Thyroid gland (tissue), 4 donors: Measurements from ENCODE around the gene TNN. TPM values are rescaled to one million over a fixed set of nuclear protein-coding genes. Genes with fewer than 3 reads are reported as not detected.
"Not testable (repeated sequence)": the region's sequence is repeated elsewhere in the genome, so short reads cannot be mapped to it uniquely, and the experiment has no call there.

ENCODE experiments used
- DNase-seq, 2 donors: peaks; one replicate each; pipeline ENCODE4 v3.0.0-alpha.2; 2019
- H3K27ac ChIP-seq, 3 donors: fragments of 200-600 bp; sonication (generic); 1 replicate in 2 of 3; 2 replicates in 1 of 3; pipeline ENCODE4 v1.5.1; 2016 to 2019; ENCODE audit warnings: mild to moderate bottlenecking in 1 of 3, moderate library complexity in 1 of 3
- H3K27me3 ChIP-seq: fragments of 200-600 bp; sonication (generic); one replicate; pipeline ENCODE4 v1.5.1; 2019
- H3K36me3 ChIP-seq, 2 donors: fragments of 200-600 bp; sonication (generic); one replicate each; pipeline ENCODE4 v1.5.1; 2016 to 2019
- H3K4me1 ChIP-seq, 2 donors: fragments of 200-600 bp; sonication (generic); one replicate each; pipeline ENCODE4 v1.5.1; 2017 to 2019
- H3K4me3 ChIP-seq, 3 donors: fragments of 200-600 bp; sonication (generic); replicated peaks in 1 of 3; 1 replicate in 2 of 3; 2 replicates in 1 of 3; pipeline ENCODE4 v1.5.1; 2016; ENCODE audit warnings: mild to moderate bottlenecking in 1 of 3
- H3K9me3 ChIP-seq: fragments of 200-600 bp; sonication (generic); one replicate; pipeline ENCODE4 v1.5.1; 2017
- POLR2A ChIP-seq, 2 donors: fragments of 450-650 bp; IDR thresholded peaks; one replicate each; pipeline ENCODE4 v1.6.1; 2017; ENCODE audit warnings: antibody characterized with exemption in 2 of 2, mild to moderate bottlenecking in 2 of 2, moderate library complexity in 1 of 2
- WGBS, 2 donors: methylation state at CpG; one replicate each; pipeline ENCODE4 v1.1.5; 2017; 5-methylcytosine and 5-hydroxymethylcytosine counted together
- intact Hi-C: fragments of 100-400 bp; cut with DNase I; formaldehyde crosslinking; loops from one replicate; pipeline ENCODE4 v1.15.1; 2023
- total RNA-seq, 4 donors: library from RNA; depleted of rRNA; stranded (reverse); fragments of >200 nt; gene quantifications; one replicate each; pipeline ENCODE4 v1.2.3, GENCODE V29; 2016
- TF ChIP-seq, protein P1 (sequence below), 6 experiments: fragments of 200-600 bp in 3 of 6; fragments of 450-650 bp in 3 of 6; sonication (generic) in 3 of 6; IDR thresholded peaks; one replicate each; pipeline ENCODE4 v1.5.1; 2016 to 2019; ENCODE audit warnings: antibody characterized with exemption in 6 of 6, mild to moderate bottlenecking in 2 of 6, inconsistent platforms in 1 of 6, moderate library complexity in 1 of 6

TNN gene, protein sequence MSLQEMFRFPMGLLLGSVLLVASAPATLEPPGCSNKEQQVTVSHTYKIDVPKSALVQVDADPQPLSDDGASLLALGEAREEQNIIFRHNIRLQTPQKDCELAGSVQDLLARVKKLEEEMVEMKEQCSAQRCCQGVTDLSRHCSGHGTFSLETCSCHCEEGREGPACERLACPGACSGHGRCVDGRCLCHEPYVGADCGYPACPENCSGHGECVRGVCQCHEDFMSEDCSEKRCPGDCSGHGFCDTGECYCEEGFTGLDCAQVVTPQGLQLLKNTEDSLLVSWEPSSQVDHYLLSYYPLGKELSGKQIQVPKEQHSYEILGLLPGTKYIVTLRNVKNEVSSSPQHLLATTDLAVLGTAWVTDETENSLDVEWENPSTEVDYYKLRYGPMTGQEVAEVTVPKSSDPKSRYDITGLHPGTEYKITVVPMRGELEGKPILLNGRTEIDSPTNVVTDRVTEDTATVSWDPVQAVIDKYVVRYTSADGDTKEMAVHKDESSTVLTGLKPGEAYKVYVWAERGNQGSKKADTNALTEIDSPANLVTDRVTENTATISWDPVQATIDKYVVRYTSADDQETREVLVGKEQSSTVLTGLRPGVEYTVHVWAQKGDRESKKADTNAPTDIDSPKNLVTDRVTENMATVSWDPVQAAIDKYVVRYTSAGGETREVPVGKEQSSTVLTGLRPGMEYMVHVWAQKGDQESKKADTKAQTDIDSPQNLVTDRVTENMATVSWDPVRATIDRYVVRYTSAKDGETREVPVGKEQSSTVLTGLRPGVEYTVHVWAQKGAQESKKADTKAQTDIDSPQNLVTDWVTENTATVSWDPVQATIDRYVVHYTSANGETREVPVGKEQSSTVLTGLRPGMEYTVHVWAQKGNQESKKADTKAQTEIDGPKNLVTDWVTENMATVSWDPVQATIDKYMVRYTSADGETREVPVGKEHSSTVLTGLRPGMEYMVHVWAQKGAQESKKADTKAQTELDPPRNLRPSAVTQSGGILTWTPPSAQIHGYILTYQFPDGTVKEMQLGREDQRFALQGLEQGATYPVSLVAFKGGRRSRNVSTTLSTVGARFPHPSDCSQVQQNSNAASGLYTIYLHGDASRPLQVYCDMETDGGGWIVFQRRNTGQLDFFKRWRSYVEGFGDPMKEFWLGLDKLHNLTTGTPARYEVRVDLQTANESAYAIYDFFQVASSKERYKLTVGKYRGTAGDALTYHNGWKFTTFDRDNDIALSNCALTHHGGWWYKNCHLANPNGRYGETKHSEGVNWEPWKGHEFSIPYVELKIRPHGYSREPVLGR (N-terminal part only)
- total RNA-seq: 1 to 10 TPM in 1 of 4 donors, under 1 TPM in 3; 0.27 to 1.3 (median 0.44) TPM

DNA sequence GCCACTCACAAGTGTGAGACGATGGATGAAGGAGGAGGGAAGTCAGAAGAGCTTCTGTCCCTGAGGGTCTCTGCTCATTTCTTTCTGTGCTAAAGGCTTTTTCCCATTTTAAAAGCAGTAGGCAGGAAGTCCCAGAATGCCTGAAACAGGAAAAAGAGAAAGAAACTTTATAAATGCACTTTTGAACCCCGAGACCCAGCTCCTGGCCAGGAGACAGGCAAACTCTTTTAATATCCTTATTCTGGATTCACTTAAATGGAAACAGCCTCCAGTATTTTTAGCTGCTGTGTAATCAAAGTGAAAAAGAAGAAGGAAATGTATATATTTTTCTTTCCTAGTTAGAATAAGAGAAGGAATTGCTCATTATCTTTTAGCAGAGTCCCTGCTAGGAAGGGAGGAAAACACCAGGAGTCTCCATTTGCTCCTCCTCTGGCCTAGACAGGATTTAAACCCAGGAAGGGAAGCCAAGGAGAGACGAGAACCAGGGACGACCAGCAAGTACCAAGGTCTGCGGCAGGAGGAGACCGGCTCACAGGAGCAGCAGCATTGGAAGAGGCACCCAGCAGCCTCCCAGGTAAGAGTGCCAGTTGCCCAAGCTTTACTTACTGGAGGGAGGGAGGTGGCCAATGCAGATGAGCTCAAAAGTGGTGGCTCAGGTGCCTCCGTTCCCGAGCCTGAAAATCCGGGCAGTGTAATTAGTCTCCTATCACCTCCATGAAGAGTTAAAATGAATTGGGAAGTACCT is at the start of gene TNN:
TSS of gene TNN (plus strand) at position 472 of the 745 bp plus-strand sequence. CDS start 9,586 bp downstream, outside the sequence.
- WGBS, 2 donors: 40 to 55% methylated on average over 9 of the region's 9 CpGs
- H3K27me3 ChIP-seq: no peaks in the 10 kb centered on the region
- H3K9me3 ChIP-seq: no peaks in the 10 kb centered on the region
- H3K27ac ChIP-seq: no peak within 1 kb of the TSS
- TF ChIP-seq, protein P1, sequence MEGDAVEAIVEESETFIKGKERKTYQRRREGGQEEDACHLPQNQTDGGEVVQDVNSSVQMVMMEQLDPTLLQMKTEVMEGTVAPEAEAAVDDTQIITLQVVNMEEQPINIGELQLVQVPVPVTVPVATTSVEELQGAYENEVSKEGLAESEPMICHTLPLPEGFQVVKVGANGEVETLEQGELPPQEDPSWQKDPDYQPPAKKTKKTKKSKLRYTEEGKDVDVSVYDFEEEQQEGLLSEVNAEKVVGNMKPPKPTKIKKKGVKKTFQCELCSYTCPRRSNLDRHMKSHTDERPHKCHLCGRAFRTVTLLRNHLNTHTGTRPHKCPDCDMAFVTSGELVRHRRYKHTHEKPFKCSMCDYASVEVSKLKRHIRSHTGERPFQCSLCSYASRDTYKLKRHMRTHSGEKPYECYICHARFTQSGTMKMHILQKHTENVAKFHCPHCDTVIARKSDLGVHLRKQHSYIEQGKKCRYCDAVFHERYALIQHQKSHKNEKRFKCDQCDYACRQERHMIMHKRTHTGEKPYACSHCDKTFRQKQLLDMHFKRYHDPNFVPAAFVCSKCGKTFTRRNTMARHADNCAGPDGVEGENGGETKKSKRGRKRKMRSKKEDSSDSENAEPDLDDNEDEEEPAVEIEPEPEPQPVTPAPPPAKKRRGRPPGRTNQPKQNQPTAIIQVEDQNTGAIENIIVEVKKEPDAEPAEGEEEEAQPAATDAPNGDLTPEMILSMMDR (IDR thresholded peaks at IDR 0.05): no peak
- TF ChIP-seq POLR2A (IDR thresholded peaks at IDR 0.05): no peak
- DNase-seq: no peak
- no peak within 1 kb of the TSS for H3K4me3 ChIP-seq
- intact Hi-C loops: no loop called here
- H3K4me1 ChIP-seq: no peaks in the 10 kb centered on the region
- no peaks in the 10 kb centered on the region for H3K36me3 ChIP-seq

DNA sequence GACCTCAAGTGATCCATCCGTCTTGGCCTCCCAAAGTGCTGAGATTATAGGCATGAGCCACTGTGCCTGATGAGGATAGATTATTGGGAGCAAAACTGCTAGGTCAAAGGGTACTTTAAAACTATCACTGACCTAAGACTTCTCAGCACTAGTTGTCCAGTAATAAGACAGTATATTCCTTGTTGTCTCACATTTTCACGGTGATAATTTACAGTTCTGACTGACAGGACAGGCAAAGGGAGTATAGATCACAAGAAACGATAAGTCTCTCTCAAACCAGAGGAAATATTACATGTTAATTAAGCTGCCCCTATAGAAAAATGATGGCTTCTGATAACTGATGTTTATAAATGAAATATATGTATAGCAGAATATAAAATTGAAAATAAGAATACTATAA is 48.1 kb upstream of the TNN start:
- no peak for DNase-seq
- intact Hi-C loops: no loop called here
- Histone ChIP-seq H3K27ac (no peak overlapping the region), H3K27me3 (no peaks in the 10 kb centered on the region), H3K4me3 (no peak overlapping the region), H3K9me3 (no peaks in the 10 kb centered on the region), H3K4me1 (peaks cover 4 to 5% of the 10 kb centered on the region in 2 donors), H3K36me3 (peaks cover 25% of the 10 kb centered on the region in 2 donors)
- 93 to 95% methylated on average over 3 of the region's 3 CpGs for WGBS, 2 donors
- no peak for TF ChIP-seq POLR2A (IDR thresholded peaks at IDR 0.05)
- TF ChIP-seq, protein P1 (IDR thresholded peaks at IDR 0.05): no peak

DNA sequence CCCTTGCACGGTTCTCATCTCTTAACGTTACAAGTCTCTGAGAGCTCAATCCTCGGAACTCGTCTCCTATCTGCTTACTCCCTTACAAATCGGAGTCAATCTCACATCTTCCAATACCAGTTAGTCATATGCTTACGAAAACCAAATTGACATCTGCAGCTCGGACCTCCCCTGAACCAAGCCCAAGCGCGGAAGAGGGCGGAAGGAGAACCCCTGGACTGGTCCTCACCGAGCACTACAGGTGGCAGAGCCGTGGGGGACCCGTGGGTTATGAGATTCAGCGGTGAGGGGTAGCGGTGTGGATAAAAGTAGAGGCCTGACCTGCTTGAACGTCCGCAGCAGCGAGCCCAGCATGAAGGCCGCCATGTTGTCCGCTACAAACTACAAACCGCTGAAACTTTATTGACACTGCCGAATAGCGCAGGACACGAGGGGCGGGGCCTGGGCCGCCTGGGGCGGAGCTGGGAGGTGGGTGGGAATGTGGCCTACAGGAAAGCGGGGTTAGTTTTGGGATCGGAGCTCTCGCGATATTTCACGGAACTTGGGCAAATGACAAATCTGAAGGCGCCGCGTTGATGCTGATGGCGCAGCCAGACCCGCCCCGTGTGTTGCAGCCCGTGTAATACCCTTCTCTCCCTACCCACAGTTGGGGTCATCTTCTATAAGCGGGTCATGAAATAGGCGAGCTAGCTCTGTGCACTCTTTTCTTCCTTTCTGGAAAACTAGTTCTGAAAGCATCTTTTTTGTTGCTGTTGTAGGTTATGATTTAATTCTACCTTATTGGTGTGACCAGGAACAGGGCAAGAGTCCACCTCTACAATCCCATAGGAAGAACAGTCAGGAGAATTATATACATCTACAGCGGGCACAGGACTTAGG is 44.4 kb upstream of the TNN start, which contains the start of gene MRPS14:
TSS of gene MRPS14 (minus strand) at position 383 of the 879 bp plus-strand sequence. CDS start at position 366, 17 bp downstream.
- peak; percentile 96 to 97 for DNase-seq
- Histone ChIP-seq H3K4me1 (peaks cover 4 to 5% of the 10 kb centered on the region in 2 donors), H3K27ac (peak within 1 kb of the TSS; percentile 1 to 74 (median 71)), H3K9me3 (no peaks in the 10 kb centered on the region), H3K4me3 (peak within 1 kb of the TSS; percentile 60 to 75 (median 64)), H3K27me3 (no peaks in the 10 kb centered on the region), H3K36me3 (peaks cover 0 to under 1% of the 10 kb centered on the region in 2 donors)
- TF ChIP-seq POLR2A (IDR thresholded peaks at IDR 0.05): peak; percentile 1 to 85
- TF ChIP-seq, protein P1 (IDR thresholded peaks at IDR 0.05): peak in 1 of 6 experiments; percentile 2
- WGBS, 2 donors: 4 to 6% methylated on average over 26 to 28 of the region's 42 CpGs
- intact Hi-C loops: no loop called here

DNA sequence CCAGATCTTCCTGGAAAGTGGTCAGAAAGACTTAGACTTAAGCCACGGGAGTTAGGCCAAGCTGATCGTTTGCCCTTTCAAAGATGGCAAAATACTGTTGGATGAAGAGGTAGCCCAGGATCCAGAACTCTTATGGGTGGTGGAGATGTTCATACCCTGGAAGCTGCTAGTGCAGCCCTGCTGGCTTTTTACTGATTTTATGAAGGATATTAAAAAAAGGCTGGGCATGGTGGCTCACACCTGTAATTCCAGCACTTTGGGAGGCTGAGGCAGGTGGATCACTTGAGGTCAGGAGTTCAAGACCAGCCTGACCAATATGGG is 43.8 kb upstream of the TNN start:
- H3K4me3 ChIP-seq: peak overlapping the region in 2 of 3 donors; percentile 60 to 64
- H3K27me3 ChIP-seq, intact Hi-C loops, H3K9me3 ChIP-seq, DNase-seq, H3K36me3 ChIP-seq, H3K4me1 ChIP-seq: not testable (repeated sequence)
- H3K27ac ChIP-seq: peak overlapping the region; percentile 1 to 74 (median 71)
- 98 to 100% methylated on average over 2 of the region's 2 CpGs for WGBS, 2 donors
